ENCODE data around the gene RNF144A.
"Not testable (repeated sequence)": the region's sequence is repeated elsewhere in the genome, so short reads cannot be mapped to it uniquely, and the experiment has no call there.

The RNF144A gene

DNA sequence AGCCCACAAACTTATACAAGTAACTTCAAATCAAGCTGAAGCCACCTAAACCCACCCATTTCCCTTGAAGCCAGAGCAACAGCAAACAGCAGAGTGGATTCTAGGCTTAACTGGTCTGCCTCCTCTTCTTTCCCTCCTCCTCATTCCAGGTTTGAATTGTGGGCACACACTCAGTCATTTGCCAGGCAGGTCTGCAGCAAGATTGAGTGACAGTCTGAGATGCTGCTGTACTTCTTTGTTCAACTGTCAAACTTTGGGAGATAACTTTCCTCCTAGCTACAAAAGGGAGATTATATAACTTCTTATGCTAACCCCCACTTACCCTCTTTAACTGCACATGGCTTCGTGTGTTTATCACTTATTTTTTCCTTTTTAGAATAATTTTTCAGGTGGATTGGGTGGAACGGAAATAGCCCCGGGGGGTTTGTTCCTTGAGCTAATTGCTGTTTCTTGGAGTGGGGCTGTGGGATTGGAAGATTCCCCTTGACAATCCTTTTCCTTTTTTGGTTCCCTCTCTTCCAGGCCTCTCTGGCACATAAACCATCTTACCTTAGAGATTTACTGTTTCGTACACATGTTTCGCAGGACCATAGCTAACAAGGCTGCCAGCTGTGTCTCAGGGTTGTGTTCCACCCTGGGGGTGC lies 55.0 kb downstream of the RNF144A start:
- no peak for DNase-seq (ENCODE audit: low spot score)

DNA sequence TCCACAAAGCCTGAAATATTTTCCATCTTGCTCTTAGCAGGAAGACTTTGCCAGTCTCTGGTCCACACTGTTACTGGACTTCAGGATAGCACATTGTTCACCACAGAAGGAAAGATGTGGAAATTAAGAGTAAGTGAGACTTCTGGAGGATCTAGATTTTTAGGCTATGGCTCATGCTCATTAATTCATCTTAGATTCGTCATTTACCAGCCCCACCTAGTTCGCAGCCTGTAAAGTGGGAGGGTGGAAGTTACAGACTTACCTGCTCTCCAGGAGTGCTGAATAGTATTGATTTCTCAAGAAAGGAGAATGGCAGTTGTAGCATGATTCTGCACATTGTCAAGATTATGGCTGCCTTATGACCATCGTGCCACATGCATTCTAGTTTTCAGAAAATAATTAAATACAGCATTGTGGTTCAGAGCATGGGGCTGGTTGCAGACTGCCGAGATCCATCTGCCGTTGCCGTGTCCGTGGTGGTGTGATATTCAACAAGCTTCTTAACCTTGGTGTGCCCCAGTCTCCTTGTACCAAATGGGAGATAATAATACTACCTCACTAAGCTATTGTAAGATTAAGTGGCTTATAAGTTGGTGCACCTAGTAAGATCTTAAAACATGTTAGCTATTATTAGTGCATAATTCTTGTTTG lies 56.8 kb downstream of the RNF144A start:
- peak; percentile 14 for DNase-seq (ENCODE audit: low spot score)

DNA sequence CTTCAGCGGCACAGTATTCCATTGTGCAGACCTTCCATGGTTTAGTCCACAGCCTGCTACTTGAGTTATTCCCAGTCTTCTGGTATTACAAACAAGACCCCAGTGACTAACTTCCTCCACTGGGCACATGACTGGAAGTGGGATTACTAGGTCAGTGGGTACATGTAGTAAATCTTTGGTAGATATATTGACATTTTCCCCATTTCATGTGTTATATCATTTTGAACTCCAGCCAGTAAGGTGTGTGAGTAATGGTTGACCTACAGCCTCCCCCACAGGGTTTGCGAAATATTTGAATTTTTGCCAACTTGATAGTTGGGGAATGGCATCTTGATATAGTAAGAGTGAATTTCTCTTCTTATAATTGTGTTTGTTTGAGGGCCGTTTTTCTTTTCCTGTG lies 58.8 kb downstream of the RNF144A start:
- no peak for DNase-seq (ENCODE audit: low spot score)

DNA sequence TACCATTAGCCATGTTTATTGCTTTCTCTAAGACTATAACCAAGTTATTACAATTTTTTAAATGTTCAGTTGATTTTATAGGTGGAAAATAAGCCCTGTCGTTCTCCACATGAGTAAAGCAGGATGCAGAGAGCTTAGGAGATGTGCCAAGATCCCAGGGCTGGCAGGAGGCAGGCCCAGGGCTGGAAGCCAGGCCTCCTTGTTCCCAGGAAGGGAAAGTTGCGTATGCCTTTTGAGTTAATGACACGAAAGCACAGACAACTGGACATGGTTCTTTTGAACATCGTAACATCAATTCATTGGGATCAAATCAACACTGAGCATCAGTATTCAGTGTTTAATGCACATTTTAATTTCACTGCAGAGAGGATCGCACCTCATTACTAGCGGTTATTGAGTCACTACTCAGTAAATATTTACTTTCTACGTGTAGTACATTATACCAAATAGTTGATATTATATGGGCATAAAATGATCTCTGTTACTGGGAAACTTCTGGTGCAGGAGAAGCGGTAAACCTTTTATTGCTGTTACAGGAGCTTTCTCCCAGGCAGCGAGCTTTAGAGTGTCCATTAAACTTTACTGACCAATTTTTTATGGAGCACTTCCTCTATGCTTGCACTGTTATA lies 60.0 kb downstream of the RNF144A start:
- peak; percentile 11 for DNase-seq (ENCODE audit: low spot score)

DNA sequence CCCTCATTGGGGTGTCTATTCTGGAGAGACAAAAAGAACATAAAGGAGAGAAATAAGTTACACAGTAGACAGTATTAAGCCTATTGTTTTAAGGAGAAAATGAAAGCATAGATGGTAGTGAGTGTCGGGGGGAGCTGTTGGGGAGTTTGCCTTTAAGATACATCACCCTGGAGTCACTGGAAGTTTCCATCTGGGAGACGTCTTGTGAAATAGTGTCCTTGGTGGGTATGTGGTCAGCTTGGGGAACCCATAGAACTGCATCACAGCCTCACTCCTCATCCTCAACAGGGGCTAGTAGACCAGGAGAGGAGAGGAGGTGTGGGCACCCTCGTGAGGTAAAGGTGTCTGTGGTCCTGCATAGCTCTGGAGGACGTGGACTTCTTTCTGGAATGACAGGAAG lies 60.6 kb downstream of the RNF144A start:
- no peak for DNase-seq (ENCODE audit: low spot score)

DNA sequence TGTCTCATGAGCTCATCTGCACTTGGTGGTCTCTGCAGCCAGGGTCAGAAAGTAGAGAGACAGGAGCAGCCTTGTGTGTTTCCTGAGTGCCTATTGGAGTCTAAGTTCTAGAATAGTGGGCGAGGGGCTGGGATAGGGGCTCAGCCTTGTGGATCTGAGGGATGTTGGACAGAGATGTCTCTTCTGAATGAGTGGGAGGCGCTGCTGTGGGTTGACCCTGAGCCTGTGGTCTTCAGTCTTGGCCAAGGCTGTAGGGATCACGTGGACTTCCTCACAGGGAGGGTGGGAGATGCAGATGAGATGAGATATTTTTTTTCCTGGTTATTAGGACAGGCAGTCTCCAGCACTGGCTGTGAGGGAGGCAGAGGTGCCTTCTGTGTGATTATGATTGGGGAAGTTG lies 61.8 kb downstream of the RNF144A start:
- DNase-seq (ENCODE audit: low spot score), result no peak

DNA sequence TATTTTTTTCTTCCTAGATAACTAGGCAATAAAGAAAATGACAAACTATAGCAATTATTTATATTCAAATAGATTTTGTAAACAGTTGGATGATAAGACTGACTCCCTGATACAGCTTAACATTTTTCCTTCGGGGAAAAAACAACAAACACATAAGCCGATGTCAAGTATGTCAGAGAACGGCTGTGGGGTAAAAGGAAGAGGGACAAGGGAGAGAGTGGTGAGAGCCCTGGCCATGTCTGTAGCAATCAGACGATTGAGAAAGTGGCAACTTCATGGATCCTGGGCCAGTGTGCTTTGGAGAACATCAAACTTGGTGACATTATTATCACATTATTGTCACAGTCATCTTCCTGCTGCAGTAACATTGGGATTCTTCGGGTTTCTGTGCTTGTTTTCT lies 65.2 kb downstream of the RNF144A start:
- DNase-seq (ENCODE audit: low spot score), result no peak

DNA sequence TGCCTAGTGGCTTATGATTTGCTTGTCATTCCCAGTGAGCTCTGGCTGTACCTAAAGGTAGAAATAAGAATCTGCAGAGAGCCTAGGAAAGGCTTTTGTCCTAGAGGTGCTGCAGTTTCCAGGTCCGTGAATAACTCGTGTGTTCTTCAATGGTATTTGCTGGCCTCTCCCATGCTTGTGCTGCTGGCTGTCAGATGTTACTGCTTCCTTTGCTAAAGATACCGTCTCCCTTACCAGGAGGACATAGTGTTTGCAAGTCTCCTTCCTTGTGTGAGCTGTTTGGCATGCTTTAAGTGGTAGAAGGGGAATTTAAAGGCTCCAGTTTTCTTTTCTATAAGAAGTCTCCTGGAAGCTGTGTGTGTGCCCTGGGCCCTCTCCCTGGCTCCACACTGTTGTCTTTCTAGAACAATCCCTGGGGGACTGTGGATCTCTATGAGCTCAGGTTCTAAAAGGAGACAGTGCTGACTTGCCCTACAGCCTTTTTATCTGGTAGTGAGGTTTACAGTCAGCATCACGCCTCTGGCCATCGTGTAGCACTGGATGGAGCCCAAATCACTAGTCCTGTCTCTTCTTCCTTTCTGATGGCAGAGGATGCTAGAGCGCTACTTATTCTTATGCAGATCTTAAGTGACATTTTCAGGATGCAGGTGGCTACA lies 65.8 kb downstream of the RNF144A start:
- DNase-seq (ENCODE audit: low spot score), result no peak

DNA sequence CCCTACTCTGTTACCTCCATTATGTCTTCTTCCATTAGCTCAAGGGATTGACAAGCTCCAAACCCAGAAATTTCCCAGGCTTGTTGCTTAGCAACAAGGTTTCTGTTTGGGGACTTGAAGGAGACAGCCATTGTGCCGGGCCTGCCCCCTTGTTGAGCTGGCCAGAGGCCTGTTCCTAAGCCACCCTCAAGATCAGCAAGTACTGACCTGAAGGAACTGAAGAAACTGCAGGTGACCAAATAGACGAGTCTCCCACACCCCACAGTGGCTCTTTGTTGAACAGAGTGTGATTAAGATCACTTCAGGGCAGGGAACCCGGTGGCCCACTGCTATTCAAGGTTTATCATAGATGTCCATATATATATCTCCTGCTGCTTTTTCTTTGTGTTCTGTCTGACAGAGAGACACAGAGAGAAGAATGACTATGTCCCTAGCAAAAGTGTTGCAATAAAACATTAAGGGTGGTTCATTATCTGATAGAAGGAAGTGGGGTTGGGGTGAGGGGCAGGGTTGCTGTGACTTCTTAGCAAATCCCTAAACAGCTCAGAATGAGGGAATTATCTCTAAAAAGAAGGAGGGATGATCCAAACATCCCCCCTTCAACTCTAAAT lies 69.2 kb downstream of the RNF144A start:
- no peak for DNase-seq (ENCODE audit: low spot score)

DNA sequence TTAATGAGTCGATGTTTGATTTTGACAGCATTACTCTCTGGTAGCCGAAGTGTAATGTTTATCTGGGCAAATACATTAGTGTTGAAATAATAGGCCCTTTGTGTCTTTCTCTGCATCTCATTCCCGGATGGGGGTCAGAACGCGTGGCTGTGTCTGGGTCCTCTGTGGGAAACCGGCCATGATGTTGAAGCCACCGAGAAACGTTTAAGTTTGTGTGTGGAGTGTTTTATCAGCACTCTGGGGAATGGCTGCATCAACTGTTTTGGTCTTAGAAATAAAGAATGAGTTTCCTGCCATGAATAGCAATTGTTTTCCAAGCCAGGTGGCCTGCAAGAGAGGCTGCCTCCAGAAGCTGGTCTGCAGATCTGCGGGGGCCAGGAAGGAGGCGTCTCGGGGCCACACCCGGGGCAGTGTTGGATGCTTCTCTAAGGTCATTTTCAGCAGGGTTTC lies 69.7 kb downstream of the RNF144A start:
- DNase-seq (ENCODE audit: low spot score), result no peak

DNA sequence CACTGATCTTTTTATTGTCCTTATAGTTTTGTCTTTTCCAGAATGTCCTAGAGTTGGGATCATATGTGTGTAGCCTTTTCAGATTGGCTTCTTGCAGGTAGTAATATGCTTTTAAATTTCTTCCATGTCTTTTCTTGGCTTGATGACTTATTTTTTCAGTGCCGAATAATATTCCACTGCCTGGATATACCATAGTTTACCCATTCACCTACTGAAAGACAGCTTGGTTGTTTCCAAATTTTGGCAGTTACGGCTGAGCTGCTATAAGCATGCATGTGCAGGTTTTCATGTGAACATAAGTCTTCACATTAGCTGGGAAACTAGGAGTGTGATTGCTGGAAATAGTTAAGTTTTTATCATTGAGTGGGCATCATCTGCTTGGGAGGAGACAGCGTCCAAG lies 73.7 kb downstream of the RNF144A start:
- no peak for DNase-seq (ENCODE audit: low spot score)

DNA sequence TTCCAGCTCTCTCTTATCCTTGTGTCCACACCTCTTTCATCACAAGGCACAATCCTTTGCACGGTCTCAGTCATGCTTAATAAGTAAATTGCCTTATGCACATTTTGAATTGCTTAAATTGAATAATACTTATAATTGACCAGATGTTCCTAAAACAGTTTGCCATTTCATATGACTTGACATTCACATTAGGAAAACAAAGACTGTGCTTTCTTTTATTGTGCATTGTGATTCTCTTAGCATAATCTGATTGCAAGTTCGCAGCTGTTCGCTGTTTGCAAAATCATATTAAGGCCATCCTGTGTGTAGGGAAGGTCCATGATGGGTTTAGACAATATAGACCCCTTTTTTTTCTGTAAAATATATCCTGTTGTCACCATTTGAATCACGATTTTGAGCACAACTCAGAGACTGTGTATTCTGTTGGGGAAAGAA lies 75.6 kb downstream of the RNF144A start:
- DNase-seq (ENCODE audit: low spot score), result no peak

DNA sequence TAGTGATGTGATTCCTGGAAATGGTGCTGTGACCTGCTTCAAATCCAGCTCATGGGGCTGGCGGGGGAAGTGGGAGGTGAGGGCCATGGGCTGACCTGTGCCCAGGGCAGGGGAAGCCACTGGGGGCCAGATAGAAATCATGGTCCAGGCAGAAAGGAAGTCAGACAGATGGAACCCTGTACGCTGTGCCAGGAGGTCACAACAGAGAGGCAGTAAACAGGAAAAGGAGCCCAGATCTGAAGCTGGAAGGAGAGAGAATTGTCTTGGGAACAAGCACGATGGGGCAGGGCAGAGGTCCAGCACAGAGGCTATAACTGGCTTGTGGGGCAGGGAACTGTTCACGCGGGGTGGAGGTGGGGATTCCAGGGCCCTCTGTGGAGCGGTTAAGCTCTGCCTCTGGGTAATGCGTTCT lies 76.0 kb downstream of the RNF144A start:
- no peak for DNase-seq (ENCODE audit: low spot score)

DNA sequence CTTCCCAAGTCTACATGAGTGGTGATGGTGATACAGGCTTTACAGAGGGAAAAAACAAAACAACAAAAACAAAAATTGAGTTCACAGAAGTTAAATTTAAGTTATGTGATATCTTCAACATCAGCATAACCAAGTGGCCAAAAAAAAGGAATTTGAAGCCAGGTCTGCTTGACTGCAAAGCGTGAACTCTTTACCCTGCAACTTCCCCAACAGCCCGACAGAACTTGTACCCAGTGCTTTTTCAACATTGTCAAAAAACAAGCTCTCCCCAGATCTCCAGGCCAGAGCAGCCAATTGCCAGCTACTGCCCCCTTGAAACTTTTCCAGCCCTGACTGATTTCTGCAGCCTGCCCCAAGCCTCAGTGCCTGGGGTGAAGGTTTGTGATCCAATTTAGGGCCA lies 76.7 kb downstream of the RNF144A start:
- DNase-seq (ENCODE audit: low spot score), result no peak

DNA sequence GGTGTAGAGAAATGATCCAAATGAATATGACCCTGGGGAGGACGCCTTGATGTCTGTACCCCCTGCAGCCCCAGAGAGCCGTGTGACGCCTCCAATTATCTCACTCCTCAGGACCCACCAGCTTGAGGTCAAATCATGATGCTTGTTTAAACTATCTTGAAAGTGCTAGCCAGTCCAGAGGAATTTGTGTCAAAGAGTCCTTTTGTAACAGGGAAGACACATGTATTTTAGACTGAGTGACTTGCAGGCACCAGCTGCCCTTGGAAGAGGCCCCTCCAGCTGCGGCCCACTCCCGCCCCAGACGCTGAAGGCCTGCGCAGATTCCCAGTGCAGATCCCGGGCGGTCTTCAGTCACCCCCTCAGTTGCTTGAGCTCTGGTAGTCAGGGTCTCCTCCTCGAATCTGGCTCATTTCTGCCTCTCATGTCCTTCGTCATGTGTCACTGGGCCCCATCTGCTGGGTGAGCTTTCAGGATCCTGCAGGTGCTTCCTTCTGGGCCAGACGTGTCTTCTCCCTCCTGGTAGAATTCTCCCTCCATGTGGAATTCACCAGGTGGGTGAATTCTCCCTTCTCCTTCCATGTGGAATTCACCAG lies 77.4 kb downstream of the RNF144A start:
- no peak for DNase-seq (ENCODE audit: low spot score)

DNA sequence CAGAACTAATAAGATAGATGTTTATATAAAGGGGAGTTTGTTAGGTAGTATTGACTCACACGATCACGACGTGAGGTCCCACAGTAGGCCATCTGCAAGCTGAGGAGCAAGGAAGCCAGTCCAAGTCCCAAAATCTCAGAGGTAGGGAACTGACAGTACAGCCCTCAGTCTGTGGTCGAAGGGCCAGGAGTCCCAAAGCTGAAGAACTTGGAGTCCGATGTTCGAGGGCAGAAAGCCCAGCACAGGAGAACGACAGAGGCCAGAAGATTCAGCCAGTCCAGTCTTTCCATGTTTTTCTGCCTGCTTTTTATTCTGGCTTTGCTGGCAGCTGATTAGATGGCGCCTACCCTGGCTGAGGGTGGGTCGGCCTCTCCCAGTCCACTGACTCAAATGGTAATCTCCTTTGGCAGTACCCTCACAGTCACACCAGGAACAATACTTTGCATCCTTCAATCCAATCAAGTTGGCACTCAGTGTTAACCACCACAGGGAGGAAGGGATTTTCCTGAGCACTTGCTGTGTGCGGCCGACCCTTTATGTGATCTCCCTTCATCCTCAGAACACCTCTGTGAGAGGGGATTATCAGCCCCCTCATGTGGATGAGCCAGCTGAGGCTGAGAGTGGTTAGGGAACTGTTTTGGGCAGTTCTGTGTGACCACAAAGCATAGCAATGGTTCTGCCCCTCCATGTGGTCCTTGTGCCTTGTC lies 78.3 kb downstream of the RNF144A start:
- DNase-seq (ENCODE audit: low spot score), result no peak

DNA sequence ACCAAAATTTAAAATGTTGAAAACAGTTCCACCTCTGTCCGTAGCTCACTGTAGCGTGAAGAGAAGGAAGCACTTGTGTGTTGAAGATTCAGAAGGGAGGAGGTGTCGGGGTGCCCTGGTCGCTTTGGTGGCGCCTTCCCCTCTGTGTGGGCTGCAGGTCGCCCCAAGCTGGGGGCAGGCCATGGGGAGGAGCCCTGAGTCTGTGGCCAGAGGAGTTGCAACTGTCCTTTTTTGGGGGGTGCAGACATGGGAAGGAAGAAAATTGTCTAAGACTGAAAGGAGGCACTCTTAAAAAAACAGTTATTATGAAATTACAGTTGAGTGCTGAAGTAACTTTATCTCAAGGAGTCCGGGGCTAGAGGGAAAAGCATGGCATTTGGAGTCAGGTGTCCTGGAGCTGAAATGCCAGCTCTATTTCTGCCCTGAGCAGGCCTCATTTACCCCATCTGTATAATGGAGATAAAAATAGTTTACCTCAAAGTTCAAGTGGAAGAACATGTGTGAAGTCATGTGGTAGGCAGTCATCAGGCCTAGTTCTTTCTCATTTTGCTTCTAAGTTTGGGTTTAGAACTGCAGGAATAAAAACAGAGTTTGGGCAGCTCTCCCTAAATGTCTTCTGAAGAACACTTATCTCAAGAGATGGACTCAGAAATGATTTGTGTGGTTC lies 82.1 kb downstream of the RNF144A start:
- no peak for DNase-seq (ENCODE audit: low spot score)

DNA sequence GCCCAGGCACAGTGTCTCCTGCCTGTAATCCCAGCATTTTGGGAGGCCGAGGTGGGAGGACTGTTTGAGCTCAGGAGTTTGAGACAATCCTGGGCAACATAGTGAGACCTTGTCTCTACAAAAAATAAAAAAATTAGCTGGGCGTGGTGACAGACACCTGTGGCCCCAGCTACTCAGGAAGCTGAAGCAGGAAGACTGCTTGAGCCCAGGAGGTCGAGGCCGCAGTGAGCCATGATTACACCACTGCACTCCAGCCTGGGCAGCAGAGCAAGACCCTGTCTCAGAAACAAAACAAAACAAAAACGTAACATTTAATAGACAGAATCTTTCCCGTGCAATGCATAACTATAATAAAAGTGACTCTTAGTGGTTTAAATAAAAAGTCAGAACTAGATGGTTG lies 84.2 kb downstream of the RNF144A start:
- not testable (repeated sequence) for DNase-seq (ENCODE audit: low spot score)

DNA sequence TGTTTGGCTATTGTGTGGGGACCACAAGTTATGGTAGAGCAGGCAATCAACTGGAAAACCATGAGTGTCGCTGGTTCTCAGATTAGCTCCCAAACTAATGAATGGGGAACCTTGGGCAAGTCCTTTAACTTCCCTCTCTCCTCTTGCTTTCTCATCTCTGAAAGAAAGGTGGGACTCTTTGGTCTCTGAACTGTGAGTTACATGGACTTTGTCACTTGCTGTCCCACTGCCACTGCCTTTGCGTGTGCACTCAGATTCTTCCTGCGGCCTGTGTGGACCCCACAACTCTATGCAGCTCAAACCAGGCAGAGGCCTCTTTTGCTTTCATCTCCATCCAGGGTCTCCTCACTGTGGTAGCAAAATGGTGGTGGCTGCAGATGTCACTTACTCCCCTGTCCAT lies 86.7 kb downstream of the RNF144A start:
- DNase-seq (ENCODE audit: low spot score), result no peak

DNA sequence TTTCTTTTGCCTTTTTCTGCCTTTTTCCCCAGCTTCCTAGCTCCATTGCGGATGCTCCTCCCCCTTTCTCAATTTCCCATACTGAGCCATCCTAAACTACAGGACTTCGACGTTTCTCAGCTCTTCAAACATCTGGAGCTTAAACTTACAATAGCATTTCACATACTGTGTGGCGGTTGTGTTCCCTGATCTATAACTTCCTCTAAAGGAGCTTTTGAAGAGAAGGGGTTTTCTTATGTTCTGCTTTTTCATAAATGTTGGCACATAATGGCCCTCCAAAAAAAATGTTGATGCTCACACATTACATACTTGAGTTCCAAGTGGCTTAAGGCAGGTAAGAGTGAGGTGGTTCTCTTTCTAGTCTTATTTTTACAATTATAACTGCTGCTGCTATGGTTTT lies 87.4 kb downstream of the RNF144A start:
- DNase-seq (ENCODE audit: low spot score), result no peak

DNA sequence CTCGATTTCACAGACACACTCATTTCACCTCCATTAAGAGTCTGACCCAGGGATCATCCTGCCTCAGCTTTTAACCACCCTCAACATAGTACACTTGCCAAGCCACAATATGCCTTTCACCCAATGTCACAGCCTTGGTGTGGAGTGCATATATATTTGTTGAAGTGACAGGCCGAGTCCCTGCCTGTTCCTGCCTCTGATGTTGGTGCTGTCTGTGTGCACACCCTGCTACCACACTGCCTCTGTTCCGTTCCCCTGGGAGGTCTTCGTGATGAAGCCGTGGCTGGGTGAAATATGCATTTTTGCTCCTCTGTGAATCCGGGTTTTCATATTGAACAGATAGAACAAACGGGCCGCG lies 90.3 kb downstream of the RNF144A start:
- DNase-seq (ENCODE audit: low spot score), result no peak

All from AG08395 (cell line).